HG03025 (cell line): ENCODE data around the gene PRSS2.

ENCODE experiments used
- ATAC-seq: cut with Tn5 transposase; IDR thresholded peaks from one replicate; pipeline ENCODE4 v1.9.1; 2021; ENCODE audit warnings: mild to moderate bottlenecking, moderate library complexity; ENCODE audit not compliant: unreplicated experiment, low FRiP score

The PRSS2 gene

DNA sequence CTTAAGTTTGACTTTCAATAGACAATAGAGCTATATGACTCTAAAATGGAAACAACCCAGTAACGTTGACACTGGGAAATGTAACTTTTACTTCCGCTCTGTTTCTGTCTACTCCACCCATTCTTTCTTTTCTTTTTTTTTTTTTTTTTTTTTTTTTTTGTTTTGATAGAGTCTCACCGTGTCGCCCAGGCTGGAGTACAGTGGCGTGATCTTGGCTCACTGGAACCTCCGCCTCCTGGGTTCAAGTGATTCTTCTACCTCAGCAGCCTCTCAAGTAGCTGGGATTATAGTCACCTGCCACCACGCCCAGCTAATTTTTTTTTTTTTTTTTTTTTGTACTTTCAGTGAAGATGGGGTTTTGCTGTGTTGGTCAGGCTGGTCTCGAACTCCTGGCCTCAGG lies 13.9 kb downstream of the PRSS2 start:
- no peak for ATAC-seq

DNA sequence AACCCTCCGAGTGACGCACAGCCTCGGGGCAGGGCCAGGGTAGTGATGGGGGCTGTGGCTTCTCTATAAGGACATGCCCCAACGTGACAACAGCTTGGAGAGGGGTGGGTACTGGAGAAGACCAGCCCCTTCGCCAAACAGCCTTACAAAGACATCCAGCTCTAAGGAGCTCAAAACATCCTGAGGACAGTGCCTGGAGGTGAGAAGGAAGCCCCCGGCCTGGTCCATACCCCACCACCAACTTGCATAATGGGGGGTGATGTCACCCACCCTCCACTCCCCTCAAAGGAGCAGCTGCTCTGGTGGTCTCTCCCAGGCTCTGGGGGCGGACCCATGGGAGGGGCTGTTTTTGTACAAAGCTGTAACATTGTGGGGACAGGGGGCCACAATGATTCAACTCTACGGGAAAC lies 15.1 kb downstream of the PRSS2 start:
- no peak for ATAC-seq

- no peak for ATAC-seq
Measured at GRCh38 chr7:142787034-142787768, 16.4 kb downstream of the PRSS2 start.

DNA sequence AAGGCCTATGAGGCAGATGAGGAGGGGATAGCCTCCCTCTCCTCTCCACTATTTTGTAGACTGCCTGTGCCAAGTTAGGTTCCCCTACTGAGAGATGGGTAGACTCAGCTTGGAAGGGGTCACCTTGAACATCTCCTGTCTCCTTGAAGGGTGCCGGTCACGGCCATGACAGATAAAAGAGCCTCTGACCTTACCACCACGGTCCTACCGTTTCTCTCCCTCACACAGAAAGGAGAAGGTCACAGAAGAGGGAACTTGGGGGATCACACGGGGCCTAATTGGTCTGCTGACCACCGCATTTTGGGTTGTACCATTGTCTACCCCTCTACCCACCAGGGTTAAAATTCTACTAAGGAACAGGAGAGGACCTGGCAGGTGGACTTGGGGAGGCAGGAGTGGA lies 17.0 kb downstream of the PRSS2 start:
- no peak for ATAC-seq

- no peak for ATAC-seq
Measured at GRCh38 chr7:142788303-142789289, 17.8 kb downstream of the PRSS2 start.

- ATAC-seq = no peak
Measured at GRCh38 chr7:142789441-142789840, 18.7 kb downstream of the PRSS2 start.

DNA sequence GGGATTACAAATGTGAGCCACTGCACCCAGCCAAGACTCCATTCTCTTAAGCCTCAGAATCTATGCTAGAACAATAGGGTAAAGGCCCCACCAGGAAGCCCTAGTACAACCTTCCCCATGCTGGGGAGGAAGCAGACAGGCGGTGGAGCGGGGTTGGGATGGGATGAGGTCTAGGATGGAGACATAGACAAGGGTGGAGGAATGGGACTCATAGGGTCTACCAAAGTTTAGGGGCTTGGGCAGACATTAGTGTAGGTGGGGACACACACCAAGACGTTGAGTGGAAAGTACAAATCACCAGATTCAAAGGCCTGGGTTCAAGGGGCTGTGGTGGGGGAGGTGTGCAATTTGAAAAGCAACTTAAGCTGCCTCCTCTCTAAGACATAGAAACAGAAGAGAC lies 19.3 kb downstream of the PRSS2 start:
- no peak for ATAC-seq

GRCh38 chr7:142790555-142790954 lies 19.8 kb downstream of the PRSS2 start:
- no peak for ATAC-seq

DNA sequence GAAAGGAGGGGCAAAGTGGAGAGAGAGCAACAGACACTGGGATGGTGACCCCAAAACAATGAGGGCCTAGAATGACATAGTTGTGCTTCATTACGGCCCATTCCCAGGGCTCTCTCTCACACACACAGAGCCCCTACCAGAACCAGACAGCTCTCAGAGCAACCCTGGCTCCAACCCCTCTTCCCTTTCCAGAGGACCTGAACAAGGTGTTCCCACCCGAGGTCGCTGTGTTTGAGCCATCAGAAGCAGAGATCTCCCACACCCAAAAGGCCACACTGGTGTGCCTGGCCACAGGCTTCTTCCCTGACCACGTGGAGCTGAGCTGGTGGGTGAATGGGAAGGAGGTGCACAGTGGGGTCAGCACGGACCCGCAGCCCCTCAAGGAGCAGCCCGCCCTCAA lies 20.7 kb downstream of the PRSS2 start:
- ATAC-seq = no peak

- ATAC-seq = no peak
Measured at GRCh38 chr7:142792129-142792528, 21.4 kb downstream of the PRSS2 start.

DNA sequence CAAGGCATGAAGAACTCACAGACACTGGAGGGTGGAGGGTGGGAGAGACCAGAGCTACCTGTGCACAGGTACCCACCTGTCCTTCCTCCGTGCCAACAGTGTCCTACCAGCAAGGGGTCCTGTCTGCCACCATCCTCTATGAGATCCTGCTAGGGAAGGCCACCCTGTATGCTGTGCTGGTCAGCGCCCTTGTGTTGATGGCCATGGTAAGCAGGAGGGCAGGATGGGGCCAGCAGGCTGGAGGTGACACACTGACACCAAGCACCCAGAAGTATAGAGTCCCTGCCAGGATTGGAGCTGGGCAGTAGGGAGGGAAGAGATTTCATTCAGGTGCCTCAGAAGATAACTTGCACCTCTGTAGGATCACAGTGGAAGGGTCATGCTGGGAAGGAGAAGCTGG lies 21.8 kb downstream of the PRSS2 start:
- ATAC-seq = no peak

DNA sequence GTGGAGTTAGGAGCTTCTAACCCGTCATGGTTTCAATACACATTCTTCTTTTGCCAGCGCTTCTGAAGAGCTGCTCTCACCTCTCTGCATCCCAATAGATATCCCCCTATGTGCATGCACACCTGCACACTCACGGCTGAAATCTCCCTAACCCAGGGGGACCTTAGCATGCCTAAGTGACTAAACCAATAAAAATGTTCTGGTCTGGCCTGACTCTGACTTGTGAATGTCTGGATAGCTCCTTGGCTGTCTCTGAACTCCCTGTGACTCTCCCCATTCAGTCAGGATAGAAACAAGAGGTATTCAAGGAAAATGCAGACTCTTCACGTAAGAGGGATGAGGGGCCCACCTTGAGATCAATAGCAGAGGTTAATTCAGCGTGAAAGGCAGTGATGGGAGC lies 22.4 kb downstream of the PRSS2 start:
- ATAC-seq = no peak

DNA sequence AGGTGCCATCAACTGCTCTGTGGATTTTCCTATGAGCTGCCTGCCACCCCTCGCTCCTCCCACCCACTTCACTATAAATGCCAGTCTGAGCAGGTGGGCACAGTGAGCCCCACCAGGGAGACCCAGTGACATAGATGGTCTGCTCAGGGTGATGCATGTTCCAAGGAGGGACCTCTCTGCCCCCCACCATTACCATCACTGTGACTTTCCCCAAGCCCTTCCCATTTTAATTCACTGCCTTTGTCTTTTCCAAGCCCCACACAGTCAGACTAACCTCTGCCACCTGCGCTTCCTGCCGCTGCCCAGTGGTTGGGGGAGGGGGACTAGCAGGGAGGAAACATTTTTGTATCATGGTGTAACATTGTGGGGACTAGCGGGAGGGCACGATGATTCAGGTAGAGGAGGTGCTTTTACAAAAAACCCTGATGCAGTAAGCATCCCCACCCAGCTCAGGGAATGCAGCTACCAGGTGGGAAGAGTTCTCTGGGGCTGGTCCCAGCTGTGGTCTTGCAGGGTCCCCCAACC lies 24.6 kb downstream of the PRSS2 start:
- no peak for ATAC-seq

DNA sequence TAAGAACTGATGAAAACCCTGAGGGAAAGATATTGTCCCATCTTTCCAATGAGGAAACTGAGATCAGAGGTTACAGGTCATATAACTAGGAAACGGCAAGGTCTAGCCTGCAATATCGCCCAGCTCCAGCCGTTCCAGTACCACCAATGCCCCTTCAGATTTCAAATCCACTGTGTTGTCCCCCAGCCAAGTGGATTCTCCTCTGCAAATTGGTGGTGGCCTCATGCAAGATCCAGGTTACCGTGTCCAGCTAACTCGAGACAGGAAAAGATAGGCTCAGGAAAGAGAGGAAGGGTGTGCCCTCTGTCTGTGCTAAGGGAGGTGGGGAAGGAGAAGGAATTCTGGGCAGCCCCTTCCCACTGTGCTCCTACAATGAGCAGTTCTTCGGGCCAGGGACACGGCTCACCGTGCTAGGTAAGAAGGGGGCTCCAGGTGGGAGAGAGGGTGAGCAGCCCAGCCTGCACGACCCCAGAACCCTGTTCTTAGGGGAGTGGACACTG lies 25.3 kb downstream of the PRSS2 start:
- peak; percentile 1 for ATAC-seq

- peak; percentile 37 for ATAC-seq
Measured at GRCh38 chr7:142796501-142797390, 26.0 kb downstream of the PRSS2 start.

- peak; percentile 30 for ATAC-seq
Measured at GRCh38 chr7:142797391-142798377, 26.9 kb downstream of the PRSS2 start.

DNA sequence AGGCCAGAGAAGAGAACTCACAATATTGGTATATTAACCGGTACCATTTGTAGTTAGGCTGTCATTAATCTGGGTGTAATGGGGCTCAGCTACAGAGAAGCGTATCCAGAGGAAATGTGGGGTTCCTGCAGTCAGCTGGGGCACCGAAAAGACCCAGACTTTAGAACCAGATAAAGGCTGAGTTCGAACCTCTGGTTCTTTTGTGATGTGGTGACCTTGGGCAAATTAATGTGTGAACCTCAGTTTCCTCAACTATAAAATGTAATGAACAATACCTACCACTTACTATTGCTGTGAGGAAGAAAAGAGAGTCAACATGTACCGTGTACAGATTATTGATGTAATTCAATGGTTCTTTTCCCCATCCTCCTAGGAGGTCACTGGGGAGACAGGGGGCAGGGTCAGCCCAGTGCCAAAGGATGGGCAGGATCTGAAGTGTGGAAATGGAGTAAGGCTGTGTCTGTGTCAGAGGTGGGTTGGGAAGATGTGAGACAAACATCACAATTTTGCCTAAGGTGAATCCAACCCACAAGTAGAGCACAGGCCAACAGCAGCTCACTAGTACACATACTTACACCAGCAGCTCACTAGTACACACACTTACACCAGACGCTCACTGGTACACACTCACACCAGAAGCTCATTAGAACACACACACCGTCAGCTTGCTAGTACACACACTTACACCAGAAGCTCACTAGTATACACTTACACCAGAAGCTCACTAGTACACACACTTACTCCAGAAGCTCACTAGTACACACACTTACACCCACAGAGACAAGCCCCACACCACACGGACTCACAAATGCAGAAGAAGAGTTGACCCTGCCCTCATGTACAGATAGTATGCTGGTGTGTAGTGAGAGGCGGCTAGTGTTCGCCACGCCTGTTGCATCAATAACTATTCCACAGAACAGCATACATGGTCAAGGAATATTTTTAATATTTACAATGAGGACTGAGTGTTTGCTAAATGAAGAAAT lies 28.0 kb downstream of the PRSS2 start:
- ATAC-seq = no peak

DNA sequence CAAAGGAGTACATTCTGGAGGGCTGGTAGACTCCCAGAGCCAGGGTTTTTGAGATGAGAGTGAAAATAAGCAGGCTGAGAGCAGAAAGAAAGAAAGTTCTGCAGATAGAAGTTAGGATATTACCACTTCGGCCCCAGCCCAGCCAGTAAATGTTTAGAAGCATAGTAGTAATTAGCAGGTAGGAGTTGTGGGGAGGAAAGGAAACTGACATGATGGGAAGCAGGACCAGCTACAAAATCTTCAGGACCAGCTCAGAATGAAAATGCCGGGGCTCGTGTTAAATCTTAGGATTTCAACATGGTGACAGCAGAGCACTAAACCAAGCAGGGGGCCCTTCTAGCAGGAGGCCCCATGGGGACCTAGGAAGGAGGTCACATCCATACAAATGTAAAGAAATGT lies 28.7 kb downstream of the PRSS2 start:
- ATAC-seq = no peak
